GM10266 (cell line): ENCODE results near the gene PLA2G6.

ENCODE experiments used
- DNase-seq: peaks from one replicate; pipeline ENCODE4 v3.0.0; 2012; ENCODE audit errors: extremely low spot score
- TF ChIP-seq, protein P1 (sequence below): IDR thresholded peaks from 2 replicates; pipeline ENCODE4 v1.5.1; 2012; ENCODE audit warnings: mild to moderate bottlenecking, low read depth; ENCODE audit not compliant: control insufficient read depth, insufficient read depth; ENCODE audit errors: missing control alignments

PLA2G6 gene

DNA sequence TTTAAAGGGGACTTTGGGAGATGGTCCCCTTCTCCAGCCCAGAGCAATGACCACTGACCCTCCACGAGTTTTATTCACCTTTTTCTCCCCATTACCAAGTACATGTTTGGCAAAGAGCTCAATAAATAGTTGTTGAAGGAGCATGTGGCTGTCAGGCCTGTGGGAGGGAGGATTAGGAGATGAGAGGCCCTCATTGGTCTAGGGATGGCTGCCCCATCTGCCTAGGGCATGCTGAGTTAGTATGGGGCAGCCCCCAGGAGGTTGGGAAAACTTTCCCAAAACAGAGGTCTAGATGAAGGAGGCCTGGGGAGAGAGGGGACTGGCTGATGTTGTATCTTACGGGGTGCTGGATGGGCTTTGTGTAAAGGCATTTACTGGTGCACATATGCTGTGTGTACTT is 30.8 kb upstream of the PLA2G6 start:
- TF ChIP-seq, protein P1, sequence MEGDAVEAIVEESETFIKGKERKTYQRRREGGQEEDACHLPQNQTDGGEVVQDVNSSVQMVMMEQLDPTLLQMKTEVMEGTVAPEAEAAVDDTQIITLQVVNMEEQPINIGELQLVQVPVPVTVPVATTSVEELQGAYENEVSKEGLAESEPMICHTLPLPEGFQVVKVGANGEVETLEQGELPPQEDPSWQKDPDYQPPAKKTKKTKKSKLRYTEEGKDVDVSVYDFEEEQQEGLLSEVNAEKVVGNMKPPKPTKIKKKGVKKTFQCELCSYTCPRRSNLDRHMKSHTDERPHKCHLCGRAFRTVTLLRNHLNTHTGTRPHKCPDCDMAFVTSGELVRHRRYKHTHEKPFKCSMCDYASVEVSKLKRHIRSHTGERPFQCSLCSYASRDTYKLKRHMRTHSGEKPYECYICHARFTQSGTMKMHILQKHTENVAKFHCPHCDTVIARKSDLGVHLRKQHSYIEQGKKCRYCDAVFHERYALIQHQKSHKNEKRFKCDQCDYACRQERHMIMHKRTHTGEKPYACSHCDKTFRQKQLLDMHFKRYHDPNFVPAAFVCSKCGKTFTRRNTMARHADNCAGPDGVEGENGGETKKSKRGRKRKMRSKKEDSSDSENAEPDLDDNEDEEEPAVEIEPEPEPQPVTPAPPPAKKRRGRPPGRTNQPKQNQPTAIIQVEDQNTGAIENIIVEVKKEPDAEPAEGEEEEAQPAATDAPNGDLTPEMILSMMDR = no peak
- no peak for DNase-seq

DNA sequence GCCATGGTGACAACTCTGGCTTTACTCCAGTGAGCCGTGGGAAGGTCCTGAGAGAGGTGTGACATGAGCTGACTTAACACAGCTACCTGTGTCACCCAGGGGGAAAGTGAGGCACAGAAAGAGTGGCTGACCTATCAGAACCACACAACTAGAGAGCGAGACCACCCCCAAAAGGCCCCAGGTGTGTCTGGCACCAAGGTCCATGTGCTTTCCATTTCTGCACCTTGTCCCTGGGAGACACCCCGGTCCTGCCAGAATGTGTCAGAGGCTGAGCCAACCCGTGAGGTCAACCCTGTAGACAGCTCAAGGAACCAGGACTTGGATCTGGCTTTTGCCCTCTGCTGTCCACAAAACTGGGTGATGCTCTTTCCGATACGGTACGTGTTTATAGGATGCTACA is 29.9 kb upstream of the PLA2G6 start:
- TF ChIP-seq, protein P1 = no peak
- no peak for DNase-seq

DNA sequence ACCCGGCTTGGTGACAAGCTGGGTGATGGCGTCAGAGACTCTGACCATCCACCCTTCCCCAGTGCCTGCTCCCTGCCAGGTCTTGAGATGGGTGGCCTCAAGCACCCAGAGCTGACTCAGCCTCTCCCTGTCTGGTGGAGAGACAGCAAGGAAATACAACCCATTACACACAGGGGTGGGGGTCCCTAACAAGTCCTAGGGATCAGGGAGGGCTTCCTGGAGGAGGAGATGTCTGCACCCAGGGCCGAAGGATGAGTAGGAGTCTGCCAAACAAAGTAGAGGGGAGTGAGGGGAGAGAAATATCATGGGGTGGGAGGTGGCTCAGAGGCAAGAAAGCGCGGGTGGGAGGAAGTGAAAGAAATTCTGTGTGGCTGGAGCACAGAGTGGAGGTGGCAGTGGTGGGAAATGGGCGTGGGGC is 26.9 kb upstream of the PLA2G6 start:
- no peak for DNase-seq
- TF ChIP-seq, protein P1 = no peak

DNA sequence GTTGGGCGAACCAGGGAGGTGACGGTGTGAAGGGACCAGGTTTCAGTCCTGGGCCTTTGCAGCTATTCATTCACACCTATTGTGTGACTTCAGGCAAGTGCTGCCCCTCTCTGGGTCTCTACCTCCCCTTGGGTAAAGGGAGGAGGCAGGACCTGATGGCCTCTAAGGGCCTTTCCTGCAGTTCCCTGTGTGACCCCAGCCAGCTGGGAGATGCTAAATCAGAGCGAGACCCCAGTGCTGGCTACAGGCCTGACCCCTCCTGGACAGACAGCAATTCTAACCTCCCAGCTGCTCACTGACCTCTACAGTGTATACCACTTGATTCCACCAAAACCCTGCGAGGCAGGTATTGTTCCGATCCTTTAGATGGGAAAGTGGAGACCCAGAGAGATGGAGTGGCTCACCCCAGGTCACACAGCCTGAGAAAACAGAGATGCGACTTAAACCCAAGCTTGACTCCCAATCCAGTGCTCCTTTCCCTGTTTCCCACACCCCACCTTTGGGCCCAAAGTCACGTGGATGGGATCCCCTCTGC is 26.3 kb upstream of the PLA2G6 start:
- no peak for DNase-seq
- TF ChIP-seq, protein P1 = no peak

DNA sequence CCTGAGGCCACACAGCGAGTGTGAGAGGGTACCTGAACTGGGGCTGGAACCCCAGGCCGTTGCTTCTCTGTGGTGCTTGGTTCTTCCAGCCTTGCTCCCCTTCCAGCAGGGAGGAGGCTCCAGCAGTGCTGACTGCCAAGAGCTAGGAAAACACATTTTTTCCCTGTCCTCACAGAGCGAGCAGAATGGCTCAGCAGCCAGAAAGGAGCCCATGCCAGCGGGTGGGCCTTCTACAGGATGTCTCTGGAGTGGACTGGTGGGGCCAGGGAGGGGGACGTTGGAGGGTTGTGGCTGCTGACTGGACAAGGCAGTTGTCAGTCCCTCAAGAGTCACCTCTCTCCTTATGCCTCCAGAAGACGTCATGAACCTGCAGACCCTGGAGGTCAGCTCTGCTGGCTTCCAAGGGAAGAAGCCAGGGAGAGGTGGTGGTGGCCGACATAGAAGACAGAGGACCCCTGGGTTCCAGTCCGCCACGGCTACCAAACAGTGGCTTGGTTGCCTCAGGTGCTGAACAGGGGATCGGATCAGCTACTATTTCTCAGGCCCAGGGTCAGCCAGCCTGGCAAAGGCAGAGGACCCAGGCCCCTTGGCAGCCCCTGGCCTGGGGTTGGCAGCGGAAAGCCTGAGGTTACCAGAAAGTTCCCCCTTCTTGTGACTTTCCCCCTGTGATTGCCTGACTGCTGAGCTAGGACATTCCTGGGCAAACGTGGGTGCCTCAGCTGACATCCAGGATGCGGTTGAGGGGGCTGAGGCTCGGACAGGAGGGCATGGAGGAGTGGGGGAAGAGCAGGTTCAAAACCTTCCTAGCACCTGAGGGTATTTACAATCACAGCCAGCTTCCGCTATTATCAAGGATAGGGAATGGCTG is 23.9 kb upstream of the PLA2G6 start:
- TF ChIP-seq, protein P1 = no peak
- no peak for DNase-seq

DNA sequence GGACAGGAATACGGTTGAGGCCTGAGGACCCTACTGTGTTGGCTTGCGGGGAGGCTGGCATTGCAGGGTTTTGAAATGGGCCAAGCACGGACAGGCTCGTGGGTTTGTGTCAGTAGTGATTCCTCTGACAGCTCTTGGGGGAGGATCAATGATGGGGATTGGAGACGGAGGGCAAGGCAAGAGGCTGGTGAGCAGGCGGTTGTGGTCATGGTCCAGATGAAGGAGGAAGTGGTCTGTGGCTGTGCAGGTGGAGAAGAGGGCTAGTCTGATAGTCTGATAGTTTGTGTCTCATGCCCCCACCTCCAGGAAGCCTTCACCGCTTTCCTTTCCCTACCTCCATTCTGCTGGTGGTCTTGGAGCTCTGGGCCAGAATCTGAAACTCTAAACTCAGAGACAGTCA is 23.2 kb upstream of the PLA2G6 start:
- peak; percentile 54 for DNase-seq
- TF ChIP-seq, protein P1 = no peak

DNA sequence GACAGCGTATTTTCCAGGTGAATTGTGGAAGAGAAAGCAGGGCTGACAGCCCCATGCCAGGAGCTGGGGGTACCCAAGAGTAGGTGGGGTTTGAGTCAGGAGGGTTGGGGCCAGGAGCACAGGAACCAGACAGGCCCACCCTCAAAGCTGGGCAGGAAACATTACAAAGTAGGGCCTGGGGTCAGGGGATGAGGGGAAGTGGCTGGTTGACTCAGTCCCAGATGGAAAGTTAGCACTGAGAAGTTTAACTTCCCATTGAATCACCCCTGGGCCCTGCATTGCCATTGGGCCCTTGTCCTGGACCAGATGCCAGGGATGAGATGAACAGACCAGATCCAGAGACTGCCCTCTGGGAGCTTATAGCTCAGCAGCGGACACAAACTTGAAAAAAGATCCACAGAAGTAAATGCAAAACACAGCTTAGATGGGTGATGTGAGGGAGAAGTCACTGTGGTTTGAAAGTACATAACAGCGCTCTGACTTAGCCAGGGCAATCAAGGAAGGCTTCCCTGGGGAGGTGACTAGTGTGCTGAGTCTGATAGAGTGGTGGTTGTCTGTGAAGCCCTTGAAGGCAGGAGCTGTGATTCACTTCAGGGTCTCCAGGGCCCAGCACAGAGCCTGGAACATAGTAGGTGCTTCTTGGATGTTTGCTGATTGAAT is 22.4 kb upstream of the PLA2G6 start:
- no peak for DNase-seq
- TF ChIP-seq, protein P1 = no peak
